GM06990 (cell line): ENCODE data around the gene FITM1.

ENCODE experiments used
- DNase-seq: peaks from one replicate; pipeline ENCODE4 v3.0.0-alpha.2; 2011; ENCODE audit not compliant: insufficient read length; ENCODE audit errors: extremely low read depth
- H3K27me3 ChIP-seq: replicated peaks from 2 replicates; pipeline ENCODE4 v1.6.0; 2011; ENCODE audit warnings: low read length; ENCODE audit not compliant: control insufficient read depth, insufficient read depth
- H3K36me3 ChIP-seq: 2 replicates; pipeline ENCODE4 v1.5.1; 2011; ENCODE audit warnings: low read length; ENCODE audit not compliant: control insufficient read depth, insufficient read depth
- H3K4me3 ChIP-seq: replicated peaks from 2 replicates; pipeline ENCODE4 v1.5.1; 2011; ENCODE audit warnings: low read depth, mild to moderate bottlenecking, control low read depth, low read length
- TF ChIP-seq, protein P1 (sequence below): IDR thresholded peaks from 2 replicates; pipeline ENCODE4 v1.5.1; 2011; ENCODE audit warnings: low read length, control low read depth, mild to moderate bottlenecking, inconsistent platforms; ENCODE audit not compliant: insufficient read depth, poor library complexity, severe bottlenecking

FITM1 gene

DNA sequence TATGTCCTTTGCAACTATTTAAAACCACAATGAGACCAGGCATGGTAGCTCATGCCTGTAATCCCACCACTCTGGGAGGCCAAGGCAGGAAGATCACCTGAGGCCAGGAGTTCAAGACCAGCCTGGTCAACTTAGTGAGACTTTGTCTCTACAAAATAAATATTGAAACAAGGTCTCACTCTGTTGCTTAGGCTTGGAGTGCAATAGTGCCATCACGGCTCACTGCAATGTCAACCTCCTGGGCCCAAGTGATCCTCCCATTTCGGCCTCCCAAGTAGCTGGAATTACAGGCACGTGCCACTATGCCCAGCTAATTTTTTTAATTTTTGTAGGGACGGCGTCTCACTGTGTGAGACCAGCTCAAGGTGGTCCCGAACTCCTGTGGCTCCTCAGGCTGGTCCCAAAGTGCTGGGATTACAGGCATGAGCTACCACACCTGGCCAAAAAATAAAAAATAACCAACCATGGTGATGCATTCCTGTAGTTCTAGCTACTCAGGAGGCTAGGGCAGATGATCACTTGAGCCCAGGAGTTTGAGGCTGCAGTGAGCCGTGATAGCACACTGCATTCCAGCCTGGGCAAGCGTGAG lies 955 bp upstream of the FITM1 start:
- peaks cover 2% of the 10 kb centered on the region for H3K36me3 ChIP-seq
- no peak overlapping the region for H3K4me3 ChIP-seq
- H3K27me3 ChIP-seq = no peaks in the 10 kb centered on the region
- no peak for DNase-seq
- TF ChIP-seq, protein P1, sequence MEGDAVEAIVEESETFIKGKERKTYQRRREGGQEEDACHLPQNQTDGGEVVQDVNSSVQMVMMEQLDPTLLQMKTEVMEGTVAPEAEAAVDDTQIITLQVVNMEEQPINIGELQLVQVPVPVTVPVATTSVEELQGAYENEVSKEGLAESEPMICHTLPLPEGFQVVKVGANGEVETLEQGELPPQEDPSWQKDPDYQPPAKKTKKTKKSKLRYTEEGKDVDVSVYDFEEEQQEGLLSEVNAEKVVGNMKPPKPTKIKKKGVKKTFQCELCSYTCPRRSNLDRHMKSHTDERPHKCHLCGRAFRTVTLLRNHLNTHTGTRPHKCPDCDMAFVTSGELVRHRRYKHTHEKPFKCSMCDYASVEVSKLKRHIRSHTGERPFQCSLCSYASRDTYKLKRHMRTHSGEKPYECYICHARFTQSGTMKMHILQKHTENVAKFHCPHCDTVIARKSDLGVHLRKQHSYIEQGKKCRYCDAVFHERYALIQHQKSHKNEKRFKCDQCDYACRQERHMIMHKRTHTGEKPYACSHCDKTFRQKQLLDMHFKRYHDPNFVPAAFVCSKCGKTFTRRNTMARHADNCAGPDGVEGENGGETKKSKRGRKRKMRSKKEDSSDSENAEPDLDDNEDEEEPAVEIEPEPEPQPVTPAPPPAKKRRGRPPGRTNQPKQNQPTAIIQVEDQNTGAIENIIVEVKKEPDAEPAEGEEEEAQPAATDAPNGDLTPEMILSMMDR = no peak

DNA sequence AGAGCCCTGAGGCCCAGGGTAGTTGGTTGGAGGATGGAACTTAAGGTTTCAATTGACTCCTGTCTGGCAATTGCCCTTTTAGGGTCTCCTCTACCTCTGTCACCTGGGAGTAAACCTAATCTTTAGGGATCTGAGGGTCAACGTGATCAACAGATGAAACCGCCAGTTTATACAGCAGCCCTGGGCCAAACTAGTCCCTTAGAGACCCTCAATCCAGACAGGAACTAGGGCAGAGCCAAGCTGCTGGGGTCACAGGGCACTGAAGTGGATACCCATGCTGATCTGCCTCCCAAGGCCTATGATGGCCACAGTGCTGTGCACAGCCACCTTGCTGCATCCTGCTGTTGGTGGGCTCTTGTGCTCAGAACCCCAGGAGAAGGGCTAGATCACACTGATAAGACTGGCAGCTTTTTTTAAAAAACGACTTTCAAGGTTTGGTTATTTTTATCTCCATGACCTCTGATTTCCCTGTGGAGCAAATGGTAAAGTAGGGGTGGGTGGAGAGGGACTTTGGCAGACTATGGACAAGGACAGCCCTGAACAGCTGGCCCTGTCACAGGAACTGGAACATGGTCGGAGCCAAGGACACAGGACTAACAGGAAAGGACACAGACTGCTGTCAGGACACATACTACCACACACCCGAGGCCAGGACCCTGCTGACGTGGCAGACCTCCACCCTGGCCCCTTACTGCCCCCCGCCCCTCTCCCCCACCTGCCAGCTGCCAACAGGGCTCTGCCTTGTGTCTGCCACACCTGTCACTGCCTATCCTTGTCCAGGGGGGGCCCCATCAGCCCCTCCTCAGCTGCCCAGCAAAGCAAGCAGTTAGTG lies 474 bp downstream of the FITM1 start:
- no peak overlapping the region for H3K4me3 ChIP-seq
- no peak for DNase-seq
- H3K27me3 ChIP-seq = no peaks in the 10 kb centered on the region
- TF ChIP-seq, protein P1 = no peak
- H3K36me3 ChIP-seq = no peaks in the 10 kb centered on the region; the same call in 1 of the 2 replicates

DNA sequence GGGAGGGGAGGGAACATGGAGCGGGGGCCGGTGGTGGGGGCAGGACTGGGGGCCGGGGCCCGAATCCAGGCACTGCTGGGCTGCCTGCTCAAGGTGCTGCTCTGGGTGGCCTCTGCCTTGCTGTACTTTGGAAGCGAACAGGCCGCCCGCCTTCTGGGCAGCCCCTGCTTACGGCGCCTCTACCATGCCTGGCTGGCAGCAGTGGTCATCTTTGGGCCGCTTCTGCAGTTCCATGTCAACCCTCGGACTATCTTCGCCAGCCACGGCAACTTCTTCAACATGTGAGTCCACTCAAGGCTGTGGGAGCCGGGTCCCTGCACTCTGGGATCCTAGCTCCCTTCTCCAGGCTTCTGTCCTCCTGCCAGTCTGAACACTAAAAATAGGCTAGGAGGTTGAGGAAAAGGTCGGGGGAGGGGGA lies 1.1 kb downstream of the FITM1 start:
- Histone ChIP-seq H3K4me3 (no peak overlapping the region), H3K36me3 (no peaks in the 10 kb centered on the region; the same call in 1 of the 2 replicates), H3K27me3 (no peaks in the 10 kb centered on the region)
- no peak for DNase-seq
- TF ChIP-seq, protein P1 = no peak

DNA sequence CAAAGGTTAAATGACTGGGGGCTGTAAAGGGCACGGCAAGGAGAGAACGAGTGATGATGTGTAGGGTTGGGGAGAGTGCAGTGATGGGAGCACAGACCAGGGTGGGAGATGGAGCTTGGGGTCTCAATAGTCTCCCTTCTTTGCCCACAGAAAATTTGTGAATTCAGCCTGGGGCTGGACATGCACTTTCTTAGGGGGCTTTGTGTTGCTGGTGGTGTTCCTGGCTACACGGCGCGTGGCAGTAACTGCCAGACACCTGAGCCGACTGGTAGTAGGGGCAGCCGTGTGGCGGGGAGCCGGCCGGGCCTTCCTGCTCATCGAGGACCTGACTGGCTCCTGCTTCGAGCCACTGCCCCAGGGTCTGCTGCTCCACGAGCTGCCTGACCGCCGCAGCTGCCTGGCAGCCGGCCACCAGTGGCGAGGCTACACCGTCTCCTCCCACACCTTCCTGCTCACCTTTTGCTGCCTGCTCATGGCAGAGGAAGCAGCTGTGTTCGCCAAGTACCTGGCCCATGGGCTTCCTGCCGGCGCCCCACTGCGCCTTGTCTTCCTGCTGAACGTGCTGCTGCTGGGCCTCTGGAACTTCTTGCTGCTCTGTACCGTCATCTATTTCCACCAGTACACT lies 1.7 kb downstream of the FITM1 start:
- peak; percentile 58 for DNase-seq
- Histone ChIP-seq H3K27me3 (no peaks in the 10 kb centered on the region), H3K36me3 (no peaks in the 10 kb centered on the region; the same call in 1 of the 2 replicates), H3K4me3 (no peak overlapping the region)
- TF ChIP-seq, protein P1 = no peak

DNA sequence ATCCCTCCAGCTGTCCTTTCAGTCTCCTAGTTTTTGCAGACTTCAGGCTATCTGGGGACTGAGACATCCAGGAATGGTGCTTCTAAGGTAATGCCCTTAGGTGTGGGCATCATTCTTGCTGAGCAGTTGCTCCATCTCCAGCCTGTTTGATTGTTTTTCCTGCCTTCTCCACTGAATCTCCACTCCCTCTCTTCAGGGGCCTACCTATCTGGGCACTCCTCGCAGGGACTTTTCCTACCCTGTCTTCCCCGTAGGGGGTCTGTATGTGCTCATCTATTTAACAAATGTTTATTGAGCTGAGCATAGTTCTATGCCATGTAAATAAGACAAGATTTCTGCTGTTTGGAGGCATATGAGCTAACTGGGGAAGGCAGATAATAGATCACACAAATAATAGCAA lies 2.5 kb downstream of the FITM1 start:
- no peak for DNase-seq
- H3K36me3 ChIP-seq = peaks cover 5% of the 10 kb centered on the region
- H3K27me3 ChIP-seq = no peaks in the 10 kb centered on the region
- no peak overlapping the region for H3K4me3 ChIP-seq
- TF ChIP-seq, protein P1 = no peak
